Measurements from ENCODE around the gene HOXA3.

HOXA3 gene

DNA sequence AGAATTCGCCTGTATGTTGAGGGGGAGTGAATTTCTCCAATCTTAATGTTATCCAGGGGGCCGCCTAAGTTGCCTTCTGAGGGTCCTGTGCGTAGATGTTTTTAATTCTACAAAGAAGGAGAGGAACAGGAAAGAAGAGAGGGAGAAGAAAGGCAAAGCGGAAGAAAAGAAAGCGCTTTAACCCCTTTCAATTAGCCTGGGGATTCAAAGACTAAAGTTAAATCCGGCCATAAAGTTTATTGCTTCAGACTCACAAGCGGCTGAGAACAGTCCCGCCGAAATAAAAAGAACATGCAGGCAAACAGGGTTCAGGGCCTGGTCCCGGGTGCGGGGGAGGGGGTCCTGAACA is 13.4 kb downstream of the HOXA3 start:
- POLR2A ChIA-PET, result no interaction called here
- CTCF ChIA-PET, result interaction anchor here (6.6 kb wide), 1 partner anchor 17 kb away, joined by 38 read pairs; the partner anchor contains the start of gene HOXA7
- DNase-seq (ENCODE audit: low read depth, low spot score), result no peak
- no peak overlapping the region for H3K4me3 ChIP-seq (ENCODE audit: low read depth, low read length)
- TF ChIP-seq, protein P1, sequence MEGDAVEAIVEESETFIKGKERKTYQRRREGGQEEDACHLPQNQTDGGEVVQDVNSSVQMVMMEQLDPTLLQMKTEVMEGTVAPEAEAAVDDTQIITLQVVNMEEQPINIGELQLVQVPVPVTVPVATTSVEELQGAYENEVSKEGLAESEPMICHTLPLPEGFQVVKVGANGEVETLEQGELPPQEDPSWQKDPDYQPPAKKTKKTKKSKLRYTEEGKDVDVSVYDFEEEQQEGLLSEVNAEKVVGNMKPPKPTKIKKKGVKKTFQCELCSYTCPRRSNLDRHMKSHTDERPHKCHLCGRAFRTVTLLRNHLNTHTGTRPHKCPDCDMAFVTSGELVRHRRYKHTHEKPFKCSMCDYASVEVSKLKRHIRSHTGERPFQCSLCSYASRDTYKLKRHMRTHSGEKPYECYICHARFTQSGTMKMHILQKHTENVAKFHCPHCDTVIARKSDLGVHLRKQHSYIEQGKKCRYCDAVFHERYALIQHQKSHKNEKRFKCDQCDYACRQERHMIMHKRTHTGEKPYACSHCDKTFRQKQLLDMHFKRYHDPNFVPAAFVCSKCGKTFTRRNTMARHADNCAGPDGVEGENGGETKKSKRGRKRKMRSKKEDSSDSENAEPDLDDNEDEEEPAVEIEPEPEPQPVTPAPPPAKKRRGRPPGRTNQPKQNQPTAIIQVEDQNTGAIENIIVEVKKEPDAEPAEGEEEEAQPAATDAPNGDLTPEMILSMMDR (IDR thresholded peaks at IDR 0.05; ENCODE audit: insufficient read depth, low read length, missing control alignments), result no peak

DNA sequence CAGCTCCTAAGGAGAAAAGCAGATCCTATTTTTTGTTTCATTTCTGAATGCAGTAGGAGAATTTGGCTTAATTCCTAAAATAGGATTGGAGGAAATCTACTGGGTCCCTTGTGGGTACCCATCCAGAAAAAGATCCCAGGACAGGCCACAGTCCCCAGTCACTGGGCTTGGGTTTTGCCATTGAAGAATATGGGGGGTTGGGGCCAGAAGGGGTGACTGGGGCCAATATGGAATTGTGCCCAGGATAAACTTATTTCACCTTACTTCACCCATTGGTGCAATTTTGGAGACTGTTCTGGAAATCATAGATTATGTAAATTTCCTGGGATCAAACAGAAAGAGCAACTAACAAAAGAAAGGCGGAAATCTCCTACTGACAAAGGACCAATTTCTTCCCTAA is 13.9 kb downstream of the HOXA3 start:
- ChIA-PET POLR2A (no interaction called here), CTCF (no interaction called here)
- H3K4me3 ChIP-seq (ENCODE audit: low read depth, low read length), result no peak overlapping the region
- TF ChIP-seq, protein P1 (IDR thresholded peaks at IDR 0.05; ENCODE audit: insufficient read depth, low read length, missing control alignments), result no peak
- no peak for DNase-seq (ENCODE audit: low read depth, low spot score)

DNA sequence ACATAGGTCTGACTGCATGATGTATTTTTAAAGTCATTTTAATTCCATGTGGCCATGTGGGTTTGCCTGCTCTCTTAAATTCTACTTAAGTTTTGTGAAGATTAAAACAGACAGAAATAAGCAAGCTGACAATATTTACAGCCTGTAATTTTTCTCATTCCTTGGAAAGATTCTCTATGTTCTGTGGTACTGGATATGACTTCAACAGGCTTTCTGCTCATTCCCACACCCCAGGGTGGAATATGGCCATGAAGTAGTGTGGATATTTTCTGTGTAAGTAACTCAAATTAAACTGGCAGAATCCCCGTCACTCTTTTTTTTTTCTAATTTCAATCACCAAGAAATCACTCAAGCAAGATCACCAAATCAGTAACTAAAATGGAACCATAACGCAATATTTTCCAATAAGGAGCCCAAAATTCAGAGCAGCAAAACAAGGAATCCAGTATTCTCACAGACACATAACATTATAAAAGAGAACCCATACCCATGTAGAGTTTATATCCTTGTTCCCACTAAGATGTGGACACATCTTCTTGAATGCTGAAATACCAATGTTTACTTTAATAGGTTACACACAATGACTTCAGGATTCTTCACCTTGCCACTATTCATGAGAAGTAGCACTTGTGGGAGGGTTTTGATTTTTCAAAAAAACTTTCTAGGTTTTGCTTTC is 14.6 kb downstream of the HOXA3 start:
- DNase-seq (ENCODE audit: low read depth, low spot score), result no peak
- CTCF ChIA-PET, result no interaction called here
- H3K4me3 ChIP-seq (ENCODE audit: low read depth, low read length), result no peak overlapping the region
- POLR2A ChIA-PET, result interaction anchor here (0.7 kb wide), 1 partner anchor 14 kb away, joined by 3 read pairs; no protein-coding TSS in a partner anchor
- TF ChIP-seq, protein P1 (IDR thresholded peaks at IDR 0.05; ENCODE audit: insufficient read depth, low read length, missing control alignments), result no peak

DNA sequence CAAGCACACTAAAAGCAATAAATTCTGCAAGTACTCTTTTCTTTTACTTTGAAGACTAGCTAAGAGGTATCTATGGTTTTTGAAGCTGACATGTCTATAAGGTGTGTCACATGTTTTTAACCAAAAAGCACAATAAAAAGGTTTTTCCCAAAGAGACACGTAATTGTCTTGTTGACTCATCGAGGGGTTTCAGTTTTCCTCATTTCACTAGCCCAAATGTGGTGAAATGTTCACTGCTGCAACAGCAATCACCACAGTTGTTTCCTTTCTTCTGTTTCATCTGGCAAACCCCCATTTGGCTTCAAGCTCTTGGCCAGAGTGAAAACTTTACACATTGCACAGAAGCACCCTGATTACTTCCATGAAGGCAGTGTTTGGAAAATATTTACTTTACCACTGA is 18.0 kb downstream of the HOXA3 start:
- DNase-seq (ENCODE audit: low read depth, low spot score), result no peak
- ChIA-PET POLR2A (interaction anchor here (1.0 kb wide), 1 partner anchor 36 kb away, joined by 3 read pairs; no protein-coding TSS in a partner anchor), CTCF (interaction anchor here (0.9 to 1.2 kb wide), 2 partner anchors 20 to 445 kb away, joined by 3 read pairs; no protein-coding TSS in a partner anchor)
- H3K4me3 ChIP-seq (ENCODE audit: low read depth, low read length), result no peak overlapping the region
- TF ChIP-seq, protein P1 (IDR thresholded peaks at IDR 0.05; ENCODE audit: insufficient read depth, low read length, missing control alignments), result no peak

DNA sequence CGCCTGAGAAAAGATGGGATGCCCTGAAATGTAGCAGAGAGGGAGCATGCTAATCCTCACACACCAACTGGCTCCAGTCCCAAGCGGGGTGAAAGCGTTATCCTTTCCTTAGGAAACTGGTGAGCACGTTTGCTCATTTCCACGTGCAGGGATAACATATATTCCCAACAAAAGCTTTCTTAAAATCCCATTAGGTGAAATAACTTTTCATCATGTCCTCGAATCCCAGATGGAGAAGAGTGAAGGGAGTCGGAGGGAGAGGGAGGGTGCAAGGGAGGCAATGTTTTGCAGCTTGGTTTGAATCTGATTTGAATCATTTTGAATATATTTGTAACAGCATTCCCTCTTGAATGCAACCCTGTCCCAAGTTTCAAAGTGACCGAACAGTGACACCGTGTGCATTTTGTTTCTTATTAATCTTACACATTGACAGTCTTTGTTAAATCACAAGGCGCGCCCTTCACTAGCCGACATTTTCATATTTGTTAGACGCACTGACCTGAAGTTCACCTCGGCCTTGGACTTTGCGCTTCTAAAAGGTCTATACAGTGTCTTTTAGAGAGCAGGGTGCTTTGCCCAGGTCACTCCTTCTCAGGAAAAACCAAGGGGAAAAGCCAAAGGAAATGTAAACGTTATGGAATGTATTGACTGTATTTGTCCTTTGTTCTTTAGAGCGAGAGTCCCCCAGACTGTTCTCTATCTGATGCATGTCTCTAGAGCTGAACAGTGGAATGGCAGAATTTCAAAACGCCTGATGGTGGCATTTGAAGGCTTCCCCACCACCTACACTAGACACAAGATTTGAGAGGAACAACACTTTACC is 18.8 kb downstream of the HOXA3 start:
- H3K4me3 ChIP-seq (ENCODE audit: low read depth, low read length), result no peak overlapping the region
- TF ChIP-seq, protein P1 (IDR thresholded peaks at IDR 0.05; ENCODE audit: insufficient read depth, low read length, missing control alignments), result no peak
- DNase-seq (ENCODE audit: low read depth, low spot score), result no peak
- ChIA-PET POLR2A (interaction anchor here (1.0 kb wide), 1 partner anchor 35 kb away, joined by 3 read pairs; no protein-coding TSS in a partner anchor), CTCF (interaction anchor here (0.9 to 1.2 kb wide), 2 partner anchors 19 to 446 kb away, joined by 3 read pairs; no protein-coding TSS in a partner anchor)

DNA sequence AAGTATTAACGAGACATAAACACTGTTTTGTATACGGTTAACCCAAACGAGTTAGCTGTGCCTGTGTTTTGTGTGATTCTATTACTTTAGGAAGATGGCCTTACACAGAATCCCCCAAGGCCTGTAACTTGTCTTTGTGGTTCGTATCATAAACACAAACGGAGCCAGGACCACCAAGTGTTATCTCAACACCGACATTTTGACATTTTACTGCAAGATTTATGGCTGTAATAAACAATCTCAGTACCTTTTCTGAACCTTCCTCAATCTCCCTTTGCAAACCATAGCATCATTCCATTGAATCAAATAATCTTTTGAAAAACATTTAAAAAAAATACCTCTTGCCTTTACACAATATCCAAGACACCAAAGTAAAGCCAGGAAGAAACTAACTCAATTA is 19.4 kb downstream of the HOXA3 start:
- DNase-seq (ENCODE audit: low read depth, low spot score), result no peak
- no peak overlapping the region for H3K4me3 ChIP-seq (ENCODE audit: low read depth, low read length)
- POLR2A ChIA-PET, result no interaction called here
- TF ChIP-seq, protein P1 (IDR thresholded peaks at IDR 0.05; ENCODE audit: insufficient read depth, low read length, missing control alignments), result no peak
- CTCF ChIA-PET, result interaction anchor here (1.2 to 2.5 kb wide), 3 partner anchors 11 to 446 kb away, joined by 3 to 19 read pairs (median 16); partner anchors contain the start of gene HOXA5

Data from AG04449 (cell line).